ENCODE measurements around the gene PROK2.

DNA sequence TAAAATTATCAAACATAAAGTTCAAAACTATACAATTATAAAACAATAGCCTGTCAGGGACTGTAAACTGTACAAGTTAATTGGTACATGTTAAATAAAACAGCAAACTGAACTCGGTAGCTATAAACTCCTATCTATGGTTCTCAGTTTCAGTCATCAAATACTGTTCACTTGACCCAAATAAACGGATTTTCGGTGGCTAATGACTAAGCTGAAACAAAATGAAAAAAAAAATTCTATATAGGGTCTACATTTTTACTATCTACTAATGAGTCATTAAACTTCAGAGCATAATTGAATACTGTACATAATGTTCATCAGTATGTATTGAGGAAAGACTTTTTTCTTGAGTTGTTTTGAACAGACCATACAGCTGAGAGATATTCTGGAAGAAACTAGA is 6.6 kb downstream of the PROK2 start:
- TF ChIP-seq, protein P1, sequence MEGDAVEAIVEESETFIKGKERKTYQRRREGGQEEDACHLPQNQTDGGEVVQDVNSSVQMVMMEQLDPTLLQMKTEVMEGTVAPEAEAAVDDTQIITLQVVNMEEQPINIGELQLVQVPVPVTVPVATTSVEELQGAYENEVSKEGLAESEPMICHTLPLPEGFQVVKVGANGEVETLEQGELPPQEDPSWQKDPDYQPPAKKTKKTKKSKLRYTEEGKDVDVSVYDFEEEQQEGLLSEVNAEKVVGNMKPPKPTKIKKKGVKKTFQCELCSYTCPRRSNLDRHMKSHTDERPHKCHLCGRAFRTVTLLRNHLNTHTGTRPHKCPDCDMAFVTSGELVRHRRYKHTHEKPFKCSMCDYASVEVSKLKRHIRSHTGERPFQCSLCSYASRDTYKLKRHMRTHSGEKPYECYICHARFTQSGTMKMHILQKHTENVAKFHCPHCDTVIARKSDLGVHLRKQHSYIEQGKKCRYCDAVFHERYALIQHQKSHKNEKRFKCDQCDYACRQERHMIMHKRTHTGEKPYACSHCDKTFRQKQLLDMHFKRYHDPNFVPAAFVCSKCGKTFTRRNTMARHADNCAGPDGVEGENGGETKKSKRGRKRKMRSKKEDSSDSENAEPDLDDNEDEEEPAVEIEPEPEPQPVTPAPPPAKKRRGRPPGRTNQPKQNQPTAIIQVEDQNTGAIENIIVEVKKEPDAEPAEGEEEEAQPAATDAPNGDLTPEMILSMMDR (IDR thresholded peaks at IDR 0.05) = no peak
- no peak for TF ChIP-seq EP300 (IDR thresholded peaks at IDR 0.05)
- no peak for TF ChIP-seq POLR2A (IDR thresholded peaks at IDR 0.05)

All from stomach (tissue), 4 donors.